HG02642 (cell line): ENCODE measurements around the gene WDPCP.
"Not testable (repeated sequence)": the region's sequence is repeated elsewhere in the genome, so short reads cannot be mapped to it uniquely, and the experiment has no call there.

Source experiments
- ATAC-seq: cut with Tn5 transposase; IDR thresholded peaks from one replicate; pipeline ENCODE4 v1.9.1; 2021; ENCODE audit warnings: mild to moderate bottlenecking; ENCODE audit not compliant: unreplicated experiment, poor library complexity

WDPCP gene

DNA sequence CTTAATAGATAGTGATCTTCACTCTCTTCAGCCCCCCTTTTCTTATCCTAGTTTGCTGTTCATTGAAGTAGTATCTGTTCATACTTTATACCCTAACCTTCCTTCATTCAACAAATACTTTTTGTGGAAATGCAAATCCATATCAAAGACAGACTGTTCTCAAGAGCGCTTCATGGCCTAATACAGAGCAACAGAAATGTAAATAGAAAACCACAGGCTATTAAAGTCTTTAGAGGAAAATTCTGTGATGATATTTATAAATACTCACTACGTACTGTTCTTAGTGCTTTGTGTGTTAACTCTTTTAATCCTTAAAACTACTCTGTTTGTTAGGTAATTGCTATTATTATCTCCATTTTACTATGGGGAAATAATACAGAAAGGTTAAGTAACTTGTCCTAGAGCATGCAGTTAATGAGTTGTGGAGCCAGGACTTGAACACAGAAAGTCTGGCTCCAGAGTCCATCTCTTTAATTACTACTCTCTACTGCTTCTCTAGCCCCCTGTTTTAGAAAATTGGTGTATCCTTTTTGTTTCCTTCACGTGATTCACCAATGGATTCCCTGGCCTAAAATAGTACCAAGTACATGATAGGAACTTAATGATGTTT is 3.4 kb upstream of the WDPCP start:
- ATAC-seq: no peak

DNA sequence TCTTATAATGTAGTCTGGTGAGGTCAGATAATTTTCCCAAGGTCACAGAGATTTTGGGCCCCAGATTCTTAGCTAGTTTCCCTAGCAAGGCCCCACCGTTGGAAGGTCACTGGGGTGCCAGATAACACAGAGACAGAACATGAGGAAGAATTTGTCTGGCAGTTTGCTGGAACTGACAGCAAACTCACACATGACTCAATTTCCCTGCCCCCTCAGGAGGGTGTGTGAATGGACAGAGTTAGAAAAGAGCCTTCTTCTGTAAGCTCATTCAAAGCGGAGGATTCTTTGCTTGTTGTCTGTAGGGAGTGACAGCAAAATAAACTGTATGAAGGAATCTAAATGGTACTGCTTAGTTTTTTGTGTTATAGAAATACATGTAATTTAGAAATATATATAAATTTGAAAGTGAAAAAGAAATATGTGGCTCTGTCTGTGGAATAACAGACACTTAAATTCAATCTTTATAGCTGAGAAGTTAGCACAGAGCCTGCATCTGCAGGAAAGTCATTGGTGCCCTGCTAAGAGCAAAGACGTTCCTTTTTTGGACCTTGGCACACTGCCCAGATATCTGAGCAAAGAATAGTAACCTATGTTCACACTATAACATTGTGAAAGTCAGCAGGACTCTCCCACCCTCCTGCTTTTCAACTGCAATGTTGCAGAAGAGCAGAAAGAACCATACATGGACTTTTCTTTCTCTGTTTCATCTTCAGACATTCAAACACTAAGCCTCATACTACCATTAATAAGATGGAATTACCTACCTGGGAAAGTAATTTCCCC is 2.5 kb upstream of the WDPCP start:
- ATAC-seq: no peak

DNA sequence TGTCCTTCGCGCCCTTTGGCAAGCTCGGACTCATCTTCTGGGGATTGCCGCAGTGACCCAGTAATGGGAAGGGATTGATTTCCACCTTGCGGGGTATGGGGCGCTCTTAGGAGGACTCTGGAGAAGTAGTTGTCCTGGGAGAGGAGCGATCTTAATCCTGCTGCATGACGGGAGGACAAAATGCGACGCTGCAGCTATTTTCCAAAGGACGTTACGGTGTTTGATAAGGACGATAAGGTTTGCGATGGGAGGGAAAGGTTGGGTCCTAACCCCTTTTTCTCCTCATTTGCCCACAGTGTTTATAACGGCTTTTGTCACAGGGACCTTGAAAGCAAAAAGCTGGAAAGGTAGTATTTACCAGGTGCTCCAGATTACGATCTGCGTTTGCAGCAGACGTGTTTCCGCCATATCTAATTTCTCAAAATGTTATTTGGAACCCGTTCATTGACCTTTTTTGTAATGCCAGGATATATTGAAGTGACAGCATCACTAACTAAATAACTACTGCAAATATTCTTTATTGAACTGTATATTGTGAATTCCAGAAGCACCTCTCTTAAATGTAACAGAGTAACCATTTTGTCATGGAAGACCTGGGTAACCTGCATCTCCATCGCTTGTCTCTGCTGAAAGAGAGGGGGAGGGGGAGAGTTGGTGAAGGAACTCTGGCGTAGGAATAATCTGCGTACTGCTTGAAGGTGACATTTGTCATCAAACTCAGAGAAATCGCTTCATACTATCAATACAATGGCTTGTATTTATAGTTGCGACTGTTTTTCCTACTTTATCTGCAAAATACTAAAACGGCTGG is 1.1 kb upstream of the WDPCP start:
- ATAC-seq: peak; percentile 13

DNA sequence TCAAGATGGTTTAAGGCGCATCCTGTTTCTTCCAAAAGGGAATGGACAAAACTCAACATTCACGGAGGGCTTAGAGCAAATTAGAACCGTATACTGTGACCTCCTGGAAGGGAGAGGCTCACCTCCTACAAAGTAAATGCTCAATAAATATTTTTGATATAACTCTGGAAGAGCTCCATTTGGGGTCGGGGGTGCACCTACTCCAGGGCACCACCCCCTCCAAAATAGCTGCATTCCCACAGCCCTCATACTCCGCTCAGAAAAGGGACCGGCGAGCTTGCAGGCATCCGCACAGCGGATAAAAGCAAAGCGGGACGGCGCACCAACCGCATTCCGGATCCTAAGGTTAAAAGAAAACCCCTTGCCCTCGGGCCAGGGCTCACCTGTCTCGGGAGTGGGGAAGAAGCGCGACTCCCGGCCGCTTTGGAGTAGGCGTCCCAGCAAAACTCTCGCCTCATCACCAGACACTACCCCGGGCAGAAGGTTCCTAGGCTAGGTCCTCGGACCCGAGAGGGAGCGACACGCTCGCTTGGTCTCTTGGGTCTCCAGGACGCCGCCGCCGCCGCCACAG is 378 bp downstream of the WDPCP start:
- ATAC-seq: no peak

DNA sequence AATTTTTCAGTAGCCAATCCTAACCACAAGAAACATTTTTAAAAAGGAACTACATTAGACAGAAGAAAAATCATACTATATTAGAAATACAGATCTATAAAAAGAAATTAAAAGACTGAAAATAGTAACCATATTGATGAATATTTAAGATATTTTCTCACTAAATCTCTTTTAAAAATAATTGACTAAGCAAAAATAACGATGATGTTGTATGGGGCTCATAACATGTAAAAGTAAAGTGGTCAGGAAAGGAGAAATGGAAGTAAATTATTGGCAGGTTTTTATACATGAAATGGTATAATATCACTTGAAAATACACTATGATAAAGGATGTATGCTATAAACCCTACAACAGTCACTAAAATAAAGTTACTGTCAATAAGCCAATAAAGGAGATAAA is 5.4 kb downstream of the WDPCP start:
- ATAC-seq: no peak

DNA sequence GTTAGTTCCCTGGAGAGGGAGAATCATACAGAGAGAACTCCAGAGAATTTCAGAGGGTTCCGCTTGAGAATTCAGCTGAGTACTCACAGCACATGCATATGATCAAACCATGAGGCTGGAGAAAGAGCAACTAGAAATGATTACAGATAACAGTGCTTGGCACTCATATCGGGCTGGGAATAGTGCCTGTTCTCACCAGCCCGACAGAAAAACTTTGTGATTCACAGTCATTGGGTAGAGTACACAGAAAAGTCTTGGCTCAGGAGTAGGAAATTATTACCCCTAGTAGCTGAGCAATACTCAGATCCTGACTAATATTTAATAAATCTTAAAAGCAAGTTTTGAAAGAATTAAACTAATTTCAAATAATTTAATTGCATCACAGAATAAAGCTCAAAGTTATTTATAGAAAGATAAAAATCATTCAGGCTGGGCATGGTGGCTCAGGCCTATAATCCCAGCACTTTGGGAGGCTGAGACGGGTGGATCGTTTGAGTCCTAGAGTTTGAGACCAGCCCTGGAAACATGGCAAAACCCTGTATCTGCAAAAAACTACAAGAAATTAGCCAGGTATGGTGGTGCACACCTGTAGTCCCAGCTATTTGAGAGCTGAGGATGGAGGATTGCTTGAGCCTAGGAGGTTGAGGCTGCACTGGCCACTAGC is 6.8 kb downstream of the WDPCP start:
- no peak for ATAC-seq

DNA sequence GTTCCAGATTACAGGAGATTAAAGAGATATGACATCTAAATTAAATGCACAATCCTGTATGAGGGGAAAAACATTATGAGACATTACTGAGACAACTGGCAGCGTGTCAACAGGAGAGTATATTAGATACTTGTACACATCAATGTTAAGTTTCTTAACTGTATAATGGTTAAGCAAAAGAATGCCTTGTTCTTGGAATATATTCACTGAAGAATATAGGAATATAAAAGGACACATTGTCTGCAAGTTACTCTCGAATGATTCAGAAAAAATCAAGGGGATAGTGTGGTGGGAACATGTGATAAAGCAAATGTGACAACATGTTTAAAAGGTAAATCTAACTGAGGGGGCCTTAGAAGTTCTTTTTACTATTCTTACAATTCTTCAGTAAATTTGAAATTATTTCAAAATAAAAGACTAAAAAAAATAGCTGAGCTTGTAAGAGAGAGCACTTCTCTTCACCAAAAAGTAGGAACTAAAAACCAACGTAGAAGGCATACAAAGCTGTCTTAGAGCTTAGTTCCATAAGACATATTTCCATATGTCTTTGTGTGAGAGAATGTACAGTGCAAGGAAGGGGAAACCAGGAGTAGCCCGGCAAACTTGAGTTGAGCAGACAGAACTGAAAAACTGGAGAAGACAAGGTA is 7.5 kb downstream of the WDPCP start:
- ATAC-seq: no peak

DNA sequence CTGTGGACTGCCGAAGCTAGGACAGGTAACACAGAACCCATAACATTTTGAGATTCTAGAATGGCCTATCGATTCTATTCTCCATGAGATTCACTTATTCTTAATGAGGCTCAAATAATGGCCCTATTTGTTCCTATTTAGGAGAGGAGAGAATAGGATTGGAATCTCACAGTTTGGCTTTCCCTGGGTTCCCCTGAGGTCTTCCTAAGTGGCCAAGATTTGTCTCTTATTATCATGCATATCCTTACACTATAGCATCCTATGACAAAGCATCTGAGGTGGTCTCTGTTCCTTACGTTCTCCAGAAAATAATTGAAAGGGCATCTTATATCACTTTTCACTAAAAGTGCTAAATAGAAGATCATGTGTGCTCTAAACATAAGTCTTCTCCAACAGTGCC is 9.5 kb downstream of the WDPCP start:
- ATAC-seq: no peak

DNA sequence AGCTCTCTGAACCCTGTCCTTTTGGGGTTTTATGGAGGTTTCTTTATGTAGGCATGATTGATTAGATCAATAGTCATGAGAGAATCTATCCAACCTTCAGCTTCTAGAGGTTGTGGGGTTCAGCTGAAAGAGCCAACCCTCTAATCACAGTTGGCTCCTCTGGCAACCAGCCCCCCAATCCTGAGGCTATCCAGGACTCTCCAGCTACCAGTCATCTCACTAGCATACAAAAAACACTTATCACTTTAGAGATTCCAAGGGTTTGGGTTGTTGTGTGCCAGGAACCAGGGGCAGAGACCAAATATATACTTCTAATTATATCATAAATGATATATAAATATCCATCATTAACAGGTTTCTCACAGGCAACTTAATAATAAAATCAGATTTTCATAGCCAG is 11.7 kb downstream of the WDPCP start:
- no peak for ATAC-seq

DNA sequence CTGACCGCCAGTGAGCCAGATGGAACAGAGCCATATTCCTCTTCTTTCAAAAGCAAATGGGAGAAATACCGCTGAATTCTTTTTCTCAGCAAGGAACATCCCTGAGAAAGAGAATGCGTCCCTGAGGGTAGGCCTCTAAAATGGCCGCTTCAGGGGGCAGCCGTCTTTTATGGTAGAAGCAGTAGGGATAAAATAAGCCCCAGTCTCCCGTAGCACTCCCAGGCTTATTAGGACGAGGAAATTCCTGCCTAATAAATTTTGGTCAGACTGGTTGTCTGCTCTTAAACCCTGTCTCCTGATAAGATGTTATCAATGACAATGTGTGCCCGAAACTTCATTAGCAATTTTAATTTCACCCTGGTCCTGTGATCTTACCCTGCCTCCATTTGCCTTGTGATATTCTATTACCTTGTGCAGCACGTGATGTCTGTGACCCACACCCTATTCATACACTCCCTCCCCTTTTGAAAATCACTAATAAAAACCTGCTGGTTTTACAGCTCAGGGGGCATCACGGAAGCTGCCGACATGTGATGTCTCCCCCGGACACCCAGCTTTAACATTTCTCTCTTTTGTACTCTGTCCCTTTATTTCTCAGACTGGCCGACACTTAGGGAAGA is 14.4 kb downstream of the WDPCP start:
- not testable (repeated sequence) for ATAC-seq

DNA sequence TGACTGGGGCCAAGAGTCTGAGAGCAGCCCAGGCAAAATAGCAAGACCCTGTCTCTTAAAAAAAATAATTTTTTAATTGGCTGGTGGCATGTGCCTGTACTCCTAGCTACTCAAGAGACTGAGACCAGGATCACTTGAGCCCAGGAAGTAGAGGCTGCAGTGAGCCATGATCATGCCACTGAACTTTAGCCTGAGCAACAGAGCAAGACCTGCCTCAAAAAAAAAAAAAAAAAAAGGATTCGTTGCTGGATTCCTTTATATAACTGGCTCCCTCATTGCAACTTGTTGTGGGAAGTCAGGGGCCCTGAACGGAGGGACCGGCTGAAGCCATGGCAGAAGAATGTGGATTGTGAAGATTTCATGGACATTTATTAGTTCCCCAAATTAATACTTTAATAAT is 15.3 kb downstream of the WDPCP start:
- ATAC-seq: not testable (repeated sequence)

DNA sequence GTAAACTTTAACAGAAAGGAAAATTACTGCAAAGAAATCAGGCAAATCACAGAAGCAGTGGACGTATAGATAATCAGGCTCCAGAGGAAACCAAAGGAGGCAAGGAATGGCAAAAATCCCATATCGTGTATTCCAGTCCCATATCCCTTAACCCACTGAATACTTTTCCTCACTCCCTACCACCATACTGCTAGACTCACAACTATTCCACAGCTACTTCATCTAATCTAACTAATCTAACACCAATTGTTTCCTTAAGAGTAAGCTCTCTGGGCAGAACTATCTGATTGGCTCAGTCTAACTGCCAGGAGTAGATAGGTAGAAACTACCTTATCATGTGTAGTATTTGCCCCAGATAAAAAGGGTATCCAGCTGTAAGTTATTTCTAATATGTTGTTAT is 16.3 kb downstream of the WDPCP start:
- no peak for ATAC-seq

DNA sequence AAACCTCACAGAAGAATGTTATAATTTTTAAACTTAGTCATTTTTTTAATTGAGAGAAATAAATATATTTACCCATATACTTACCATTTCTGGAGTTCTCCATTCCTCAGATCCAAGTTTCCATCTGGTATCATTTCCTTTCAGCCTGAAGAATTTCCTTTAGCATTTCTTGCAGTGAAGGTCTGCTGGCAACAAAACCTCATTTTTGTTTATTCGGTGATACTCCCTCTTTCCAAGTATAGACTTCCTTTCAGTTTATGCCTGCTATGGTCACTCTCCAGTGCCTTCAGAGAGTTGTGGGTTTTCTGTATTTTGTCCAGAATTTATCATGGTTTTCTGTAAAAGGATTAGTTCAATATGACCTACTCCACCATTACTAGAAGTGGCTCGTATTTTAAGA is 17.0 kb downstream of the WDPCP start:
- no peak for ATAC-seq

DNA sequence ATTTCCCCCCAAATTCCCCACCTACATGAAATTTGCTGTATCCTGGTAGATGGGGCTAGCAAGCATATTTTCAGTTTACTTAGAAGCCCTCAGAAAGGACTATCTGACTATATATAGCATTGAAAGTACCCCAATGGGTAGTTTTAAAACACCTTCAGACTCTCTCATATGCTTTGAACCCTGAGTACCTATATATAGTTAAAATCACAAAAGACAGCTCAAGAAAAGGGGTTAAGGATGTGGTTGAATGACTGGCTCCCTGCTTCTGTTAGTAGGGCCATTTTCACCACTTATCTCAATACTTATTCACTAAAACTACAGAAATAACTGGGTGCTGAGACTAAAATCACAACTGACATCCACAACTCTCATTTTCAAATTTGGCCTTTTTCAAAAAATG is 18.5 kb downstream of the WDPCP start:
- no peak for ATAC-seq

DNA sequence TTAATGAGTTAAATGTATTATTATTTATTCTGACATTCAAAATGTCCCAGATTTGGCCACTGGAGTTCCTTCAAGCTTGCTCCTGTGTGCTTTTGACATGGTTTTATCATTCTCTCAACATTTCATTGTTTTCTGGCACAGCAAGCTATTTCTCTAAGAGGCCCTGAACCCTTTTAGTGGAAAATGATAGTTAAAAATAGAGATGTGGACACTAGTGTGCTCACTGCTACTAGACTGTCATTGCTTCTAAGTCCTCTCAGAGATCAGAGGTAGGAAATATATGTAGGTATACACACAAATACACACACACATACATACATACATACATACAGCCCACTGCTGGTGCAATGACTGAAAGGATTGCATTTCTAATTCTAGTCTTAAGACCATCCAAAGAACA is 25.5 kb downstream of the WDPCP start:
- no peak for ATAC-seq

DNA sequence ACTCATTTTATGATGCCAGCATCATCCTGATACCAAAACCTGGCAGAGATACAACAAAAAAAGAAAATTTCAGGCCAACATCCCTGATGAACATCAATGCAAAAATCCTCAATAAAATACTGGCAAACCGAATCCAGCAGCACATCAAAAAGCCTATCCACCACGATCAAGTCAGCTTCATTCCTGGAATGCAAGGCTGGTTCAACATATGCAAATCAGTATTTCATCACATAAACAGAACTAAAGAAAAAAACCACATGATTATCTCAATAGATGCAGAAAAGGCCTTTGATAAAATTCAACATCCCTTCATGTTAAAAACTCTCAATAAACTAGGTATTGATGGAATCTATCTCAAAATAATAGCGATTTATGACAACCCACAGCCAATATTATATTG is 29.4 kb downstream of the WDPCP start:
- ATAC-seq: not testable (repeated sequence)

DNA sequence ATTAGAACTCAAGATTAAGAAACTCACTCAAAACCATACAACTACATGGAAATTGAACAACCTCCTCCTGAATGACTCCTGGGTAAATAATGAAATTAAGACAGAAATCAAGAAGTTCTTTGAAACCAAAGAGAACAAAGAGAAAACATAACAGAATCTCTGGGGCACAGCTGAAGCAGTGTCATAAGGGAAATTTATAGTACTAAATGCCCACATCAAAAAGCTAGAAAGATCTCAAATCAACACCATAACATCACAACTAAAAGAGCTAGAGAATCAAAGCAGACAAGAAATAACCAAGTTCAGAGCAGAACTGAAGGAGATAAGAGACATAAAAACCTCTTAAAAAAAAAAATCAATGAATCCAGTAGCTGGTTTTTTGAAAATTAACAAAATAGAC is 30.5 kb downstream of the WDPCP start:
- ATAC-seq: not testable (repeated sequence)

DNA sequence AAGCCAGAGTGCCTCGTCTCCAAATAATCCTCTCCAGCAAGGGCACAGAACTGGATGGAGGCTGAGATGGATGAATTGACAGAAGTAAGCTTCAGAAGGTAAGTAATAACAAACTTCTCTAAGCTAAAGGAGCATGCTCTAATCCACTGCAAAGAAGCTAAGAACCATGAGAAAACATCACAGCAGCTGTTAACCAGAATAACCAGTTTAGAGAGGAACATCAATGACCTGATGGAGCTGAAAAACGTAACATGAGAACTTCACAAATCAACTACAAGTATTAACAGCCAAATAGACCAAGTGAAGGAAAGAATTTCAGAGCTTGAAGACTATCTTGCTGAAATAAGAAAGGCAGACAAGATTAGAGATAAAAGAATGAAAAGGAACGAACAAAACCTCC is 32.3 kb downstream of the WDPCP start:
- ATAC-seq: no peak

DNA sequence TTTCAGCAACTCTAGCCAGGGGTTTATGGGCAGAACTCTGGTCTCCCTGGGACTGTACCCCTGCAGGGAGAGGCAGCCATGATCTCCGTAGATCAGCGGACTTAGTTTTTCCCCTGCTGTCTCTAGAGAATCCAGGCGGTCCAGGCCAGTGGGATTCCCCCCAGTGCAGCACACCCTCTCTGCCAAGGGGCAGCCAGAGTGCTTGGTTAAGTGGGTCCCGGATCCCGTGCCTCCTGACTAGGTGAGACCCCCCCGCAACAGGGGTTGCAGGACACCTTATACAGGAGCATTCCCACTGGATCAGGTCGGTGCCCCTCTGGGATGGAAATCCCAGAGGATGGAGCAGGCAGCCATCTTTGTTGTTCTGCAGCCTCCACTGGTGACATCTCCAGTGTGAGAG is 33.0 kb downstream of the WDPCP start:
- no peak for ATAC-seq

DNA sequence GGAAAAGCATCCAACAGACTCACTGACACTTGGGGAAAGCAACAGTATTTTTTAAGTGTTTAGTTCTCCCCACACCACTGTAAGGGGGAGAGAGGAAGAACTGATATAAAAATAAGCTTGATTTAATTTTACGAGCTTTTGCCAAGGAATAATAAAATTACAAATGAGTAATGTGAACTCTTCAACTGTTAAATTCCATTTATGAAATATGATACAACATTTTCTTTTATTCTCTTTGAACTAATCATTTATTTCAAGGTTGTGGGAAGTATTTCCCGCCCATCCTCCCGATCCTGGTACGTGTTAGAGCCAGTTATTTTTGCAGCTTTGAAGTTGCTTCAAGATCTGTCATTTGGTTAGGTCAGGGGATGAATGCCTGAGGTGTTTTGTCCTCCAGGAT is 35.2 kb downstream of the WDPCP start:
- ATAC-seq: no peak
